ES-I3 (cell line): ENCODE measurements around the gene FSIP1.

Source experiments
- H3K36me3 ChIP-seq: 2 replicates; pipeline ENCODE4 v1.6.1; 2013; ENCODE audit warnings: mild to moderate bottlenecking, low read length, control low read depth, moderate library complexity; ENCODE audit not compliant: insufficient read depth
- H3K4me1 ChIP-seq: 2 replicates; pipeline ENCODE4 v1.6.1; 2013; ENCODE audit warnings: mild to moderate bottlenecking, control low read depth, low read length; ENCODE audit not compliant: insufficient read depth
- H3K9ac ChIP-seq: 2 replicates; pipeline ENCODE4 v1.6.1; 2013; ENCODE audit warnings: low read depth, mild to moderate bottlenecking, low read length, moderate library complexity
- H3K9me3 ChIP-seq: 2 replicates; pipeline ENCODE4 v1.6.1; 2013; ENCODE audit warnings: mild to moderate bottlenecking, low read length, moderate library complexity; ENCODE audit not compliant: control insufficient read depth, insufficient read depth

FSIP1 gene

DNA sequence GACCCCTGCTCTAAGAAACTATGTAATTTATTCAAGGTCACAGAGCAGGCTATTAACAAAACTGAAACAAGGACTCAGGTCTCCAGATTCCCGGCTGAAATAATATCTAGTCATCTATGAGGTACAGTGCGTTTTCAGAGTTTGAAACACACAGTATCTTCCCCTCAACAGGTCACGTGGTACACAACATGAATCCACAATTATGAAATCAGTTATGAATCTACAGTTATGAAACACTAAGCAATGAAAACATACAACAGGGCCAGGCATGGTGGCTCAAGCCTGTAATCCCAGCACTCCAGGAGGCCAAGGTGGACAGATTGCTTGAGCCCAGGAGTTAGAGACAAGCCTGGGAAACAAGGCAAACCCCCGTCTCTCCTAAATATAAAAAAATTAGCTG is 72.7 kb downstream of the FSIP1 start:
- H3K9ac ChIP-seq = no peak overlapping the region
- no peaks in the 10 kb centered on the region for H3K36me3 ChIP-seq
- no peaks in the 10 kb centered on the region for H3K4me1 ChIP-seq
- H3K9me3 ChIP-seq = no peaks in the 10 kb centered on the region

DNA sequence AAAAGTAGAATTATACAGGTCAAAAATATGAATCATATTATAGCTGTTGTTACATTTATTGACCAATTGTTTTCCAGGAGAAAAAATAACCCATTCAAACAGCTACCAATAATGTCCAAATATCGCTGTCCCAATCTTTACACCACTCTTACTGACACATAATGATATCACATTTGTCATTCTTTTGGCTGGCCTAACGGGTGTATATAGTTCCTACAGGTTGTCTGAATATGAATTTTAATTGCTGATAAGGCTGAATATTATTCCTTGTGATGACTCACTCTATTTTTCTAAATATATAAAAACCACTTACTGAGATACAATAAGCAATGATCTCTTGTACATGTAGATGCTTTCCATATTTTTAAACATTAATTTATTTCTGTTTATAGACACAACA is 76.4 kb downstream of the FSIP1 start:
- peaks cover 7% of the 10 kb centered on the region; the same call in 1 of the 2 replicates for H3K4me1 ChIP-seq
- H3K9me3 ChIP-seq = no peaks in the 10 kb centered on the region
- no peak overlapping the region for H3K9ac ChIP-seq
- no peaks in the 10 kb centered on the region for H3K36me3 ChIP-seq

DNA sequence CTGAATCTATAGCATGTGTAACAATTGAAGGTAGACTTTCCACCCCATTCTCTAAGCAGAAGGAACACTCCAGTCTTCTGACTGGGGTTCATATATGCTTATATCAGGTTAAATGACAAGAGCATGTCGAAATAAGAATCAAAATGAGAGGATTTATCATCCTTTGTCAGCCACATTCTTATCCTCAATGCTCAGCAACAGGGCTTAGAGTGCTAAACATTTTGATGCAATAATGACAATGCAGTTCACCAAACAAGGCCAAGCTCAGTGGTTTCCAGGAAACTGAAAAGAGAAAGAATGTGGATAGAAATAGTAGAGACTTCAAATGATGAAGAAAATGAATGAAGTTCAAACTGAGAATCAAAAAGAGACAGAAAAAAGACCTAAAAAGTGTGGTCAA is 78.0 kb downstream of the FSIP1 start:
- no peaks in the 10 kb centered on the region for H3K9me3 ChIP-seq
- peaks cover 7% of the 10 kb centered on the region; the same call in 1 of the 2 replicates for H3K4me1 ChIP-seq
- H3K9ac ChIP-seq = no peak overlapping the region
- H3K36me3 ChIP-seq = no peaks in the 10 kb centered on the region

DNA sequence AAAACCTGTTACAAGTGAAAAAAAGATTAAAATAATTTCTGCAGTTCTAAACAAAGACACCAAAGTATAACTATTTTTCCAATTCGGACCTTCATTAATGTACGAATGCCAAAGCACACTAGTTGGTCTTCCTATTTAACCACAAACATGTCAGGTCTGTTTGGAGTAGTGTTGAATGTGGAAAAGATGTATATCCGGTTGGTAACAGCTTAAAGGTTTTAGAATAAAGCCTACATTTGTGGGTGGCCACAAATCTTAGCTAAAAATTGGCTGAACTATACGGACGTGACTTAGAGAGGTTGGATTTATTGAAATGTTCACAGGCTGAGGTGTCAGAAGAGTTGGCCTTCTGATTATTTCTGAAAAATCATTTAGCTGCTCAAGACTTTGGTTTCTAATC is 78.4 kb downstream of the FSIP1 start:
- Histone ChIP-seq H3K4me1 (peaks cover 7% of the 10 kb centered on the region; the same call in 1 of the 2 replicates), H3K36me3 (no peaks in the 10 kb centered on the region), H3K9me3 (no peaks in the 10 kb centered on the region), H3K9ac (no peak overlapping the region)

DNA sequence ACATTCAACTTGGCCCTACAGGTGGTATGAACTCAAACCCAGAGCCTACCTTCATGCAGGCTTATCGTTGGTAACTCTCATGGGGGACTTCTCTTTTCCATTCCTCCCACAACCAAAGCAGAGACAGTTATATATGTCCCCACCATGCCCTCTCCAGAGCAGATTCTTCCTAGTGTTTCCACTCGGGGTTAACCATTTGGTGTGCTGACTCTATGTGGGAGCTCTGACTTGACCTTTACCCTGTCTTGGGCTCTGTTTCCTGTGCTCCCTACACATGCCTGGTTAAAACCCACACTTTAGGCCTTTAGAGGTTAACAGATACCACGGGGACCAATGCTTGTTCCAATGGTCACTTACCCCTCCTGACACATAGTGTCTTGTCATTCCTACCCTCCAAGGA is 80.7 kb downstream of the FSIP1 start:
- Histone ChIP-seq H3K9ac (no peak overlapping the region), H3K36me3 (no peaks in the 10 kb centered on the region), H3K4me1 (peaks cover 7% of the 10 kb centered on the region; the same call in 1 of the 2 replicates), H3K9me3 (no peaks in the 10 kb centered on the region)

DNA sequence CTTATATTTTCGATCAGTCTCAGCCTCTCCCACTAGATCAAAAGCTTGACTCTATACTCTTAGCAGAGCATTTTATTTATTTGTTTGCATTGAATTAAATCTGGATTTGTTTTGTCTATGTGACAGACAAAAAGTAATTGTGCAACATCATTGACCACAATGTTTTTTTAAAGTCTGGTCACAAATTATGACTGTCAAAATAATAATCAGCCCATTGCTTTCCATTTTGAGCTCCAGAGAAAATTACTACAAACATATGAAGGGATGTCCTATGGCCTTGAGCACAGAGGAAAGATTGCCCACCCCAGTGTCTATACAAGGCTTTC is 82.3 kb downstream of the FSIP1 start:
- no peak overlapping the region for H3K9ac ChIP-seq
- H3K9me3 ChIP-seq = no peaks in the 10 kb centered on the region
- peaks cover 7% of the 10 kb centered on the region; the same call in 1 of the 2 replicates for H3K4me1 ChIP-seq
- no peaks in the 10 kb centered on the region for H3K36me3 ChIP-seq

DNA sequence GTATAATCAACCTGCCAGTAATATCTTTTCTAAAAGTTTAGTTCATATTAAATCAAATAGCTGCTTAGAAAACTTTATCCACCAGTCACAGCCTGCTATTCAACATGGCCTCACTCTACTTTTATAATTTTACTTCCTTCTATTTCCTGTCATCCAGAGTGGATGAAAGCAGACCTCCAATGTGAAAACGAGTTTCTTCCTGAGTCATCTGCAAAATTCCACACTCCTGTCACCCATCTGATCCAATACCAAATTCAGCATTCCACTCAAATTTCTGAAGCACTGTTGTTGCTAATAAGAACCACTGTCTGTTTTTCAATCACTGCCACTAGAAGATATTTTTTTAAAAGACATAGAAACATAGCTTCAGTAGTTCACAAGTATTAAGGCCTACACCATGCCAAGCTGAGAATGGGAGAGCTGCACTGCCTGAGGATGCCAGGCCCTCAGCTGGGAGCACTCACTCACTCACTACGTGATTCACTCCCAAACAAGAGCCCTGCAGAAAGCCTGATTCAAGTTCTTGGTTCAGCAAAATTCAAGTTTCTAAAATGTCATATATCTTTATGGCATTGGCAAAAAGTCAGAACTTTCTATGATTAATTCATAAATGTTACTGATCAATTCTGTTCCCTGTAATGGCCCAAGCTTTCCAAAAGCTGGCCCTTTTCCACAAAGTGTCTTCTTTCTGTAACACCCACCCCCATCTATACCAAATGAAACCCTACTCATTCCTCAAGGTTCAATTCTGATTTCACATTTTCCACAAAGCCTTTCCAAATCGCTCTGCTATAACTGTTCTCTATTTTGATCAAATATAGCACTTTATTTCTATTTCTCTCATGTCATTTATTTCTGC is 82.9 kb downstream of the FSIP1 start:
- no peaks in the 10 kb centered on the region for H3K9me3 ChIP-seq
- no peak overlapping the region for H3K9ac ChIP-seq
- no peaks in the 10 kb centered on the region for H3K36me3 ChIP-seq
- peaks cover 6% of the 10 kb centered on the region; the same call in 1 of the 2 replicates for H3K4me1 ChIP-seq

DNA sequence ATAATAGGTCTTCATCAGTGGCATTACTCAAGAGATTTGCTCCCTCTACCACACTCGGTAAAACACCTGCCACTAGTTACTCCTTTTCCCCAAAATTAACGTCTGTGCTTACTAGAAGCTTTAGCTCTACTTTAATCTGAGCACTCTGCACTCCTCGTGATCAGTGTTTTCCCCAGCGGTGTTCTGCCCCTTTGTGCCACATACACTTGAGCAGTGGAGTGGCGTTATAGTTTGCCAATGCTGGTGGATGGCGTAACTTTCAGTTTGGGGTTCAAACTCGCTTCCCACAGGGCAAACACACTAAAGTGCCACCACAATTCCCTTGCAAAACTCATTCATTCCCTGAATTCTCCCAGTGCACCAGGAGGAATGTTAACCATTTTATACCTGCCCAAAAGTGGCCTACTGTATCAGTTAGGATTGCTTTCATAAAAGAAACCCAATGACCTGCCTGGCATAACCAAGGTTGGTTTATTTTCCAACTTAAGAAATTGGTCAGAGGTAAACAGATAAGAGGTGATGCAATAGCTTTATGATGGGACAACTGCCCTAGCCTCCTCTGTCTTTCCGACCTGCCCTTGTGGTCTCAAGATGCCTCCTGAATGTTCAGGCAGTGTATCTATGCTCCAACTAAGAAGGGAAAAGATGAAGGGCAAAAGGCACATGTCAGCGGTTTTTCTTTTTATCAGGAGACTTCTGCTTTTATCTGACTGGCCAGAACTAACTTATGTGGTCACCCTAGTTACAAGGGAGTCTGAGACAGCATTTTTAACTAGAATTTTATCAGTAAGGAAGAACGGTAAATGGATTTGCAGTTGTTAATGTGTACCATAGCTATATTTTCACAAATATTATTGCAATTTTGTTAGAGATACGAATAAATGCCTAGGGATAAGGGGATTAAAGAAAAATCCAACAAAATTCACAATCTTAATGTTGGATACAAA is 83.9 kb downstream of the FSIP1 start:
- no peaks in the 10 kb centered on the region for H3K4me1 ChIP-seq
- no peaks in the 10 kb centered on the region for H3K9me3 ChIP-seq
- no peaks in the 10 kb centered on the region for H3K36me3 ChIP-seq
- no peak overlapping the region for H3K9ac ChIP-seq

DNA sequence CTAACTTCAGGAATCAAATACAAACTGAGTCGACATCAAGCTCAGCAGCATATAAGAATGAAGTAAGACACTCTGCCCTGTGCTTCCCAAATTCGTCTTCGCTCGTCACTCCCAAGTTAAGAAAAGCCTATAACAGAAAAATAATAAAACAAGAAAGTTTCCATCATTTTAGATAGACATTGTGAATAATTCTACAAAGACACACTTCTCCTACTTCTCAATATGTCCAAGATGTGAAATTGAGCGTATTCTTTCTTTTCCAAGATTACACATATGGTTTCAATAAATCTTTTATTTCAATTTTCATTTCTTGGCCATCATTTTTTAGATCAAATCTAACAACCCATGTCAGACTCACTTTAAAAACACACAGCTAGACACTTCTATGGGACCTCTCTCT is 85.1 kb downstream of the FSIP1 start:
- Histone ChIP-seq H3K9ac (no peak overlapping the region), H3K9me3 (no peaks in the 10 kb centered on the region), H3K4me1 (peaks cover 9% of the 10 kb centered on the region; the same call in 1 of the 2 replicates), H3K36me3 (no peaks in the 10 kb centered on the region)

DNA sequence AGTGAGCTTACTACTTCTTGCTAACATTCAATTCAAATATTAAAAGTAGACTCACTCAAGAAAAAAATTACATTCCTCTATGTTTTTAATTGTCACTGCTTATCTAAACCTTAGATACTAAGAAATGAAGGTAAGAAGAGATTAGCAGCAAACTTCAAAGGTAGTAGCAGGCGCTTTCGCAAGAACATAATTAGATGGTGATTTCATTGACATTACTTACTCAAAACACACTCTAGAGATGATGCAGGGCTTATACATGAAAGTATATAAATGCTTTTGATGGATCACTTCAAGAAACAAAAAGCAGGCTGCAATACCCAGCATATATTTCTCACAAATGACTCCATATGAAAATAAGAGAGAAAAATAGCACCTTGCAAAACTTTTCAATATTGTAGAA is 86.8 kb downstream of the FSIP1 start:
- Histone ChIP-seq H3K4me1 (peaks cover 12% of the 10 kb centered on the region; the same call in 1 of the 2 replicates), H3K9ac (no peak overlapping the region), H3K36me3 (no peaks in the 10 kb centered on the region), H3K9me3 (no peaks in the 10 kb centered on the region)

DNA sequence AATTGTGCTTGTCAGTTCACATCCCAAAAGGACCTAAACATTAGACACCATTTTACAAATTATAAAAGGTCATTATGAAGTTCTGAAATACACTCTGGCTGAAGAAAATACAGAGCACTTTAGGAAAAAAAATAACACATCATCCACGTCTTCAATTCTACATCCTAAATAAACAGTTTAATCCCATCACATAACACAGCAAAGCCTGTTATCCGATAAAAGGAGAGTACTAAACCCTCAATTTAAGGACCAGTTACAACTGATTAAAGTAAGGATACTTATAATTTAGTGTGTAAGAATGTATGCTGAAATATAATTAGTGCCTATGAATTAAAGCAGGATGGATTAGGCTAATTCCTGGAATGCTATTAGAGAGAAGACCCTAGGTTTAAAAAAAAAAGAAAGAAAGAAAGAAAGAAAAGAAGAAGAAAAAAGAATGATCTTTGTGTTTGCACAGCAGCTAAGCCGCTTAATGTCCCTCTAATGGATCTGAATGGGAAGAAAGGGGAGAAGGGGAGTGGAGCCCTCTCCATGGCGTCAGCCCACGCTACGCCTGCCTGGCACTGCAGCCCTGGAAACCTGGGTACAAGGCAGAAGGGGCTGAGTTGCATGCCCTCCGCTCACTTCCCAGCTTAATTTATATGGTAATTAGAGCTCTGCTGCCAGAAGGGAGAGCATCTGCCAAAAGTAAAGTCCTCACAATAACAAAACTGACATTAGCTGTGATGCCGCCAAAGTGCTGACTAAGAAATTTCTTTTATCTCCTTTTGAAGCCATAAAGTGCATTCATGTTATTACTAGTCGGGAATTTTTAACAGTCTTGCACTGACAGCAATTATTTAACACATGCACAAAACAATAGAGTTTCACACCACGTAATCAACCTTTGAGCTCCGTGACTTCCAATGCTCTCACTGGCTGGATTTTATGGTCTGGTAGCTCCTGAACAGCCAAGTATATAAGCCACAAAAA is 90.0 kb downstream of the FSIP1 start:
- H3K36me3 ChIP-seq = no peaks in the 10 kb centered on the region
- peak overlapping the region; percentile 2; the same call in 1 of the 2 replicates for H3K9ac ChIP-seq
- no peaks in the 10 kb centered on the region for H3K9me3 ChIP-seq
- peaks cover 12% of the 10 kb centered on the region; the same call in 1 of the 2 replicates for H3K4me1 ChIP-seq

DNA sequence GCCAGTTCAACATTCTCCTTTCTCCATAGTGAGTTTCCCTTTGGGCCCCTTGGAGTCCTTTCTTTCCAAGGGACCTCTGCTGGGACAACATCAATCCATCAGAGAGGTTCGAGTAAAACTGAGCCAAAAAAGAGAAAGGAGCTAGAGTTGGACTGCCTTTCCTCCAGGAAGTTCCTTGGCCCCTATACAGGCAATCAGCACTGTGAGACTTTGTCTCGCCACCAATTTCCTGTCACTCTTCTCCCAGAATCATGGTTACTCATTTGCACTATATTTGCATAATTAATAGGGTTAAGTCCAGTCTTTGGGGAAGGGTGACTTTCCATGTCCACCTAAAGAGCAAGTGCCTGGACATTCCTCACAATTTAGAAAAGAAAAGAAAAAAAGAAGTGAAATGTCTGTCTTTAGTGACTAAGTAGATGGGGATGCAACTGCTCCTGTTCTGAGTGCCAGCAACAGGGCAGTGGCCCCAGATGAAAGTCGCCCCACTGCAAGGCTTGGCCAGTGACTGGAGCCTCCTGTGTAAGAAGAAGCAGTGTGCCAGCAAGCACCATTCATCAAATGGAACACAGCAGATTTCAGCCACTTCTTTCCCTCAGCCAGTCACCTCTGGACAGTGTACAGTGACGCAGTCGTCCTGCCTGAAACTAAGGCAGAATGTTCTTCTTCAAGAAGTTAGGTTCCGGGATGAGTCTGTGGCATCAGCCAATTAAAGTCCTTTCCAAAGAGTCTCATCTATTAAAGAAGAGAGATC is 91.6 kb downstream of the FSIP1 start:
- Histone ChIP-seq H3K36me3 (no peaks in the 10 kb centered on the region), H3K9me3 (no peaks in the 10 kb centered on the region), H3K4me1 (peaks cover 12% of the 10 kb centered on the region; the same call in 1 of the 2 replicates), H3K9ac (no peak overlapping the region)

DNA sequence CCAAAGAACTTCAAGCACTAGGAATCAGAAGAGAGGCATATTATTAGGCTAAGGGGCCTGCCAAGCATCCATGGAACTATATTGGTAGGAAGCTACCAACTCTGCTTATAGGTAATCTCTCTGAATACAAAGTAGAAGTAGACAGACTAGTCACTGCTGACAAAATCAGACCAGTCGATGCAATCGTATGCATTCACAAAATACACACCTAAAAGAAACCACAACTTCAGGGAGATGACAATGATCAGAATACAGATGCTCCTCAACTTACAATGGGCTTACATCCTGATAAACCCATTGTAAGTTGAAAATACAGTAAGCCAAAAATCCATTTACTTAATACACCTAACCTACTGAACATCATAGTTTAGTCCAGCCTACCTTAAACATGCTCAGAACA is 94.7 kb downstream of the FSIP1 start:
- peaks cover 6% of the 10 kb centered on the region; the same call in 1 of the 2 replicates for H3K4me1 ChIP-seq
- no peaks in the 10 kb centered on the region for H3K9me3 ChIP-seq
- H3K9ac ChIP-seq = no peak overlapping the region
- H3K36me3 ChIP-seq = no peaks in the 10 kb centered on the region
